SK-N-SH treated with all-trans-retinoic acid at 6 μM for 48 hours (cell line): ENCODE data around the gene TBRG1.

Source experiments
- ATAC-seq: fragments of 200-7000 bp; cut with Tn5 transposase; 3 replicates; pipeline ENCODE4 v1.9.1; 2020; ENCODE audit warnings: mild to moderate bottlenecking, moderate library complexity
- BACH2 ChIP-seq: fragments of 250-450 bp; sonication (Bioruptor Pico); IDR thresholded peaks from 2 replicates; pipeline ENCODE4 v1.9.0; 2021; ENCODE audit warnings: mild to moderate bottlenecking, borderline replicate concordance
- CREB5 ChIP-seq: fragments of 250-450 bp; sonication (Bioruptor Pico); IDR thresholded peaks from 2 replicates; pipeline ENCODE4 v1.5.1; 2020; ENCODE audit warnings: low read depth, mild to moderate bottlenecking, moderate library complexity
- CSDC2 ChIP-seq: fragments of 250-450 bp; sonication (Bioruptor Pico); IDR thresholded peaks from 2 replicates; pipeline ENCODE4 v1.5.0; 2020; ENCODE audit warnings: mild to moderate bottlenecking, moderate library complexity
- CSRNP3 ChIP-seq: fragments of 250-450 bp; sonication (Bioruptor Pico); IDR thresholded peaks from 2 replicates; pipeline ENCODE4 v1.5.1; 2021; ENCODE audit warnings: mild to moderate bottlenecking, moderate library complexity
- ESRRG ChIP-seq: fragments of 250-450 bp; sonication (Bioruptor Pico); IDR thresholded peaks from 2 replicates; pipeline ENCODE4 v1.6.1; 2021; ENCODE audit warnings: mild to moderate bottlenecking
- GLIS3 ChIP-seq: fragments of 250-450 bp; sonication (Bioruptor Pico); IDR thresholded peaks from 2 replicates; pipeline ENCODE4 v1.5.0; 2020; ENCODE audit warnings: mild to moderate bottlenecking, moderate library complexity
- OSR1 ChIP-seq: fragments of 250-450 bp; sonication (Bioruptor Pico); IDR thresholded peaks from 2 replicates; pipeline ENCODE4 v1.8.0; 2022; ENCODE audit warnings: moderate library complexity, mild to moderate bottlenecking, inconsistent platforms
- PATZ1 ChIP-seq: fragments of 250-450 bp; sonication (Bioruptor Pico); IDR thresholded peaks from 2 replicates; pipeline ENCODE4 v1.8.0; 2020; ENCODE audit warnings: mild to moderate bottlenecking, moderate library complexity, borderline replicate concordance
- POU6F1 ChIP-seq: fragments of 250-450 bp; sonication (Bioruptor Pico); IDR thresholded peaks from 2 replicates; pipeline ENCODE4 v1.8.0; 2021; ENCODE audit warnings: low read depth, mild to moderate bottlenecking, moderate library complexity, borderline replicate concordance
- RARB ChIP-seq: fragments of 250-450 bp; sonication (Bioruptor Pico); IDR thresholded peaks from 2 replicates; pipeline ENCODE4 v1.8.0; 2021; ENCODE audit warnings: mild to moderate bottlenecking, moderate library complexity
- SNAI2 ChIP-seq: fragments of 250-450 bp; sonication (Bioruptor Pico); IDR thresholded peaks from 2 replicates; pipeline ENCODE4 v1.5.0; 2020; ENCODE audit warnings: mild to moderate bottlenecking, moderate library complexity
- TCF4 ChIP-seq: fragments of 250-450 bp; sonication (Bioruptor Pico); IDR thresholded peaks from 2 replicates; pipeline ENCODE4 v1.8.0; 2021; ENCODE audit warnings: mild to moderate bottlenecking, moderate library complexity, borderline replicate concordance
- TSHZ2 ChIP-seq: fragments of 250-450 bp; sonication (Bioruptor Pico); IDR thresholded peaks from 2 replicates; pipeline ENCODE4 v1.5.0; 2020; ENCODE audit warnings: mild to moderate bottlenecking, moderate library complexity
- ZFP3 ChIP-seq: fragments of 250-450 bp; sonication (Bioruptor Pico); IDR thresholded peaks from 2 replicates; pipeline ENCODE4 v1.5.0; 2020; ENCODE audit warnings: mild to moderate bottlenecking, moderate library complexity
- ZFP30 ChIP-seq: fragments of 450-650 bp; formaldehyde crosslinking; IDR thresholded peaks from 2 replicates; pipeline ENCODE4 v1.5.0; 2022; ENCODE audit warnings: mild to moderate bottlenecking, moderate library complexity
- ZNF565 ChIP-seq: fragments of 450-650 bp; formaldehyde crosslinking; conservative IDR thresholded peaks from 2 replicates; pipeline ENCODE4 v1.5.0; 2020; ENCODE audit warnings: low read depth, mild to moderate bottlenecking, moderate library complexity
- ZNF70 ChIP-seq: fragments of 450-650 bp; formaldehyde crosslinking; IDR thresholded peaks from 2 replicates; pipeline ENCODE4 v1.5.0; 2020; ENCODE audit warnings: mild to moderate bottlenecking, moderate library complexity

The TBRG1 gene

GRCh38 chr11:124622531-124623451 is at the start of gene TBRG1:
TBRG1 (plus strand) TSS chr11:124622864; CDS start chr11:124623084, 220 bp downstream.
- TF ChIP-seq TSHZ2 (CRISPR knock-in tag) (peak; percentile 65; the same call in 1 of the 2 replicates), CSDC2 (CRISPR knock-in tag) (0 out of 2 replicates have a peak, but pooled peaks have one; percentile 62), BACH2 (CRISPR knock-in tag) (no peak), GLIS3 (no peak; the same call in 1 of the 2 replicates), CSRNP3 (CRISPR knock-in tag) (0 out of 2 replicates have a peak, but pooled peaks have one; percentile 38)
- ATAC-seq, result peak; percentile 99

- no peak for ATAC-seq
- no peak for TF ChIP-seq ZFP30 (CRISPR knock-in tag)
- no peak for TF ChIP-seq SNAI2
- TF ChIP-seq POU6F1 (CRISPR knock-in tag), result no peak
- no peak for TF ChIP-seq CREB5 (CRISPR knock-in tag)
- TF ChIP-seq CSRNP3 (CRISPR knock-in tag), result no peak
- no peak for TF ChIP-seq ZNF70 (CRISPR knock-in tag)
- no peak for TF ChIP-seq RARB
- no peak for TF ChIP-seq TSHZ2 (CRISPR knock-in tag)
- no peak for TF ChIP-seq ESRRG (CRISPR knock-in tag)
- no peak for TF ChIP-seq ZNF565 (CRISPR knock-in tag)
These were observed 44.8 kb upstream of the TBRG1 start for GRCh38 chr11:124577716-124578427.

GRCh38 chr11:124578761-124579160 is 43.9 kb upstream of the TBRG1 start:
- no peak for ATAC-seq
- TF ChIP-seq ZFP3 (CRISPR knock-in tag) (no peak), ESRRG (CRISPR knock-in tag) (no peak), OSR1 (CRISPR knock-in tag) (no peak), TCF4 (CRISPR knock-in tag) (no peak), TSHZ2 (CRISPR knock-in tag) (no peak), PATZ1 (no peak)
